Aorta (tissue), 5 donors: ENCODE results near the gene HSPBP1. TPM values are rescaled to one million over a fixed set of nuclear protein-coding genes. Genes with fewer than 3 reads are reported as not detected.

Source experiments
- ATAC-seq: fragments of 200-7000 bp; cut with Tn5 transposase; one replicate; pipeline ENCODE4 v1.9.1; 2022; ENCODE audit warnings: moderate library complexity; ENCODE audit not compliant: low FRiP score
- DNase-seq, 2 donors: peaks; one replicate each; pipeline ENCODE4 v3.0.0-alpha.2; 2020
- H3K27ac ChIP-seq, 2 donors: one replicate each; pipeline ENCODE4 v1.5.1; 2013; ENCODE audit warnings: low read length in 2 of 2, mild to moderate bottlenecking in 2 of 2, moderate library complexity in 2 of 2, control low read depth in 1 of 2, inconsistent platforms in 1 of 2, low read depth in 1 of 2
- H3K27me3 ChIP-seq, 2 donors: one replicate each; pipeline ENCODE4 v1.6.1; 2013; ENCODE audit warnings: control low read depth in 1 of 2, low read length in 1 of 2, mild to moderate bottlenecking in 1 of 2, moderate library complexity in 1 of 2; ENCODE audit not compliant: insufficient read depth in 2 of 2, control insufficient read depth in 1 of 2
- H3K36me3 ChIP-seq, 2 donors: one replicate each; pipeline ENCODE4 v1.6.1; 2013; ENCODE audit warnings: control low read depth in 1 of 2, low read length in 1 of 2, mild to moderate bottlenecking in 1 of 2; ENCODE audit not compliant: insufficient read depth in 2 of 2, control insufficient read depth in 1 of 2
- H3K4me1 ChIP-seq, 2 donors: one replicate each; pipeline ENCODE4 v1.6.1; 2013; ENCODE audit warnings: low read length in 2 of 2, control low read depth in 1 of 2, mild to moderate bottlenecking in 1 of 2, moderate library complexity in 1 of 2; ENCODE audit not compliant: insufficient read depth in 2 of 2, control insufficient read depth in 1 of 2
- H3K4me3 ChIP-seq, 2 donors: one replicate each; pipeline ENCODE4 v1.5.1; 2013; ENCODE audit warnings: low read length in 2 of 2, control low read depth in 1 of 2, mild to moderate bottlenecking in 1 of 2
- H3K9me3 ChIP-seq: one replicate; pipeline ENCODE4 v1.6.1; 2013; ENCODE audit warnings: mild to moderate bottlenecking, low read length; ENCODE audit not compliant: control insufficient read depth
- WGBS, 2 donors: extraction: QIAGEN DNeasy Blood & Tissue Kit; methylation state at CpG; one replicate each; pipeline ENCODE4 v1.1.7; 2013; 5-methylcytosine and 5-hydroxymethylcytosine counted together
- intact Hi-C, 2 donors: fragments of 100-400 bp; cut with DNase I; formaldehyde crosslinking; loops; one replicate each; pipeline versions ENCODE4 v1.14.2 to v1.15.0; 2022
- polyA plus RNA-seq, 2 donors: library from polyadenylated mRNA; stranded (reverse); fragments of 200-250 nt; gene quantifications; one replicate each; pipeline ENCODE4 v1.2.3, GENCODE V29; 2013
- total RNA-seq, 2 donors: library from RNA; stranded (reverse); fragmentation: NEBNext Ultra II Directional; extraction: Animal tissue kit (Norgen Biotek cat#: 25700); gene quantifications; one replicate each; pipeline ENCODE4 v1.2.1, GENCODE V29; 2021
- donor health status: healthy with polysubstance abuse.
- donor health status: Bipolar disorder and iron deficiency.
- donor health status: DM: no; HTN: no; CAD: no.
- donor health status: DM: no; HTN: no; CAD: no.
- donor health status: DM: yes; HTN: yes; CAD: no.

The HSPBP1 gene
- total and polyA plus RNA-seq, 4 donors: 14.1 to 25.3 (median 15.5) TPM

GRCh38 chr19:55301459-55302317, 21.8 kb upstream of the HSPBP1 start:
- no peaks in the 10 kb centered on the region for H3K4me1 ChIP-seq
- intact Hi-C loops: loop anchor here in 1 of 2 donors (2.0 kb wide), 1 partner anchor 83 kb away; the partner anchor contains the start of genes RPL28 and TMEM238
- no peaks in the 10 kb centered on the region for H3K27me3 ChIP-seq
- peak; percentile 91 to 97 for DNase-seq
- no peak overlapping the region for H3K4me3 ChIP-seq
- ATAC-seq: peak; percentile 94
- no peaks in the 10 kb centered on the region for H3K9me3 ChIP-seq
- peaks cover 0 to 2% of the 10 kb centered on the region in 2 donors for H3K36me3 ChIP-seq
- no peak overlapping the region for H3K27ac ChIP-seq
- 18 to 20% methylated on average over 42 of the region's 42 CpGs for WGBS, 2 donors

GRCh38 chr19:55300886-55301458, 21.1 kb upstream of the HSPBP1 start:
- ATAC-seq (no peak), DNase-seq (no peak)
- WGBS, 2 donors: 69 to 75% methylated on average over 15 of the region's 15 CpGs
- Histone ChIP-seq H3K4me1 (no peaks in the 10 kb centered on the region), H3K27me3 (no peaks in the 10 kb centered on the region), H3K9me3 (no peaks in the 10 kb centered on the region), H3K27ac (no peak overlapping the region), H3K4me3 (no peak overlapping the region), H3K36me3 (no peaks in the 10 kb centered on the region)
- intact Hi-C loops: no loop called here

DNA sequence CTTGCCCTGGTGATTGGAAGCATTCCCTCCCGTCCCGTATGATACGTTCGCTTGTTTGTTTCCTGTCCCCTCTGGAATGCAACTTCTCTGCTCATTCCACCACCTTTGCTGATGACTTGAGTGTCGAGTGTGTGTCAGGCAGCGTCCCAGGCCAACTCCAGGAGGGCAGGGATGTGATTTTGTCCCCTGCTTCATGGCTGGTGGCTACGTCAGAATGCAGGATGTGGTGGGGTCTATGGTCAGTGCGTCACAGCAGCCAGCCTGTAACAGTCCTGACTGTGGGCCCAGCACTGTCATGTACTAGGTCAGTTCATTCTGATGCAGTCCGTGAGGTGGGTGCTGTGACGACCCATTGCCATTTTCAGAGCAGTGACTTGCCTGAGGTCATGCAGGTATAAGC, 20.1 kb upstream of the HSPBP1 start:
- no peaks in the 10 kb centered on the region for H3K4me1 ChIP-seq
- no peaks in the 10 kb centered on the region for H3K9me3 ChIP-seq
- H3K36me3 ChIP-seq: no peaks in the 10 kb centered on the region
- no peak overlapping the region for H3K27ac ChIP-seq
- 89 to 92% methylated on average over 10 of the region's 10 CpGs for WGBS, 2 donors
- H3K27me3 ChIP-seq: no peaks in the 10 kb centered on the region
- intact Hi-C loops: no loop called here
- DNase-seq: no peak
- no peak overlapping the region for H3K4me3 ChIP-seq
- ATAC-seq: no peak

DNA sequence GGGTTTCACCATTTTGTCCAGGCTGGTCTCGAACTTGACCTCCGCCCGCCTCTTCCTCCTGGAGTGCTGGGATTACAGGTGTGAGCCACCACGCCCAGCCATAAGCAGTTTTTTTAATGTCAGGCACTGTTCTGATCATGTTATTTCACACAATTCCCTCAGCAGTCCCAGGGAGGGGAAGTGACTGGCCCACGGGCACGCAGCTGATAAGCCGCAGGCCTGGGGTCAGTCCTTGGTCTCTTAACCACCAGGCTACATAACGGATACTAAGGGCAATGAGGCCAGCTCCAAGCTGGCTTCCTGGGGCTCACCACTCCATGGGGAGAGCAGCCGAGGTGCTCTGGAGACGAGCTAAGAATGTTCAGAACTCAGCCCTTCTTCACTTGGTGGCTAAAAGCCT, 17.4 kb upstream of the HSPBP1 start:
- no peak for DNase-seq
- WGBS, 2 donors: 91 to 92% methylated on average over 10 of the region's 10 CpGs
- H3K36me3 ChIP-seq: peaks cover 0 to 1% of the 10 kb centered on the region in 2 donors
- H3K27ac ChIP-seq: no peak overlapping the region
- no peak for ATAC-seq
- intact Hi-C loops: no loop called here
- no peaks in the 10 kb centered on the region for H3K9me3 ChIP-seq
- H3K4me3 ChIP-seq: no peak overlapping the region
- no peaks in the 10 kb centered on the region for H3K4me1 ChIP-seq
- no peaks in the 10 kb centered on the region for H3K27me3 ChIP-seq

GRCh38 chr19:55289117-55289796, 9.3 kb upstream of the HSPBP1 start:
- Histone ChIP-seq H3K4me1 (no peaks in the 10 kb centered on the region), H3K9me3 (no peaks in the 10 kb centered on the region), H3K36me3 (peaks cover 0 to 1% of the 10 kb centered on the region in 2 donors), H3K4me3 (no peak overlapping the region), H3K27ac (no peak overlapping the region), H3K27me3 (no peaks in the 10 kb centered on the region)
- ATAC-seq (no peak), DNase-seq (no peak)
- WGBS, 2 donors: 93 to 95% methylated on average over 9 of the region's 9 CpGs
- intact Hi-C loops: no loop called here

- Histone ChIP-seq H3K36me3 (no peaks in the 10 kb centered on the region), H3K4me3 (no peak overlapping the region), H3K4me1 (no peaks in the 10 kb centered on the region), H3K27me3 (no peaks in the 10 kb centered on the region), H3K9me3 (no peaks in the 10 kb centered on the region), H3K27ac (no peak overlapping the region)
- DNase-seq (peak in 1 of 2 donors; percentile 43), ATAC-seq (no peak)
- 86 to 89% methylated on average over 20 to 21 of the region's 21 CpGs for WGBS, 2 donors
- intact Hi-C loops: no loop called here
These were observed 7.6 kb upstream of the HSPBP1 start for GRCh38 chr19:55287361-55288079.

- no peaks in the 10 kb centered on the region for H3K9me3 ChIP-seq
- no peaks in the 10 kb centered on the region for H3K4me1 ChIP-seq
- no peaks in the 10 kb centered on the region for H3K27me3 ChIP-seq
- H3K4me3 ChIP-seq: no peak overlapping the region
- no peak for ATAC-seq
- 13 to 16% methylated on average over 18 of the region's 18 CpGs for WGBS, 2 donors
- no peak for DNase-seq
- intact Hi-C loops: no loop called here
- no peaks in the 10 kb centered on the region for H3K36me3 ChIP-seq
- no peak overlapping the region for H3K27ac ChIP-seq
These were observed 5.5 kb upstream of the HSPBP1 start for GRCh38 chr19:55285229-55285890.

DNA sequence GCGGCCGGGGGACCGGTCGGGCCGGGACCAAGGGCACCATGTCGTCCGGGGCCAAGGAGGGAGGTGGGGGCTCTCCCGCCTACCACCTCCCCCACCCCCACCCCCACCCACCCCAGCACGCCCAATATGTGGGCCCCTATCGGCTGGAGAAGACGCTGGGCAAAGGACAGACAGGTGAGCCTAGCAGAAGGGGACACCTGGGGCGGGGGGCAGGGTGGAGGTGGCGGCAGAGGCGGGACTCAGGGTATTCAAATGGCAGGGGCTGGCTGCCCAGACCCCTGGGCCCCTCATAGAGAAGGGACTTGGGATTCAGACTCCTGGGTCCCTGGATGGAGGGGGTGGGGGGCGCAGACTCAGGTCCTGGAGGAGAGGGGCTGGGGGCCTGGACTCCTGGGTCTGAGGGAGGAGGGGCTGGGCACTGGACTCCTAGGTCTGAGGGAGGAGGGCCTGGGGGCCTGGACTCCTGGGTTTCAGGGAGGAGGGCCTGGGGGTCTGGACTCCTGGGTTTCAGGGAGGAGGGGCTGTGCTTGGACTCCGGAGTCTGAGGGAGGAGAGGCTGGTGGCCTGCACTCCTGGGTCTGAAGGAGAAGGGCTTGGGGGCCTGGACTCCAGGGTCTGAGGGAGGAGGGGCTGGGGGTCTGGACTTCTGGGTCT, 4.6 kb upstream of the HSPBP1 start:
- peak overlapping the region; percentile 80 to 88 for H3K4me3 ChIP-seq
- DNase-seq (no peak), ATAC-seq (no peak)
- H3K4me1 ChIP-seq: no peaks in the 10 kb centered on the region
- 7 to 18% methylated on average over 5 to 16 of the region's 16 CpGs for WGBS, 2 donors
- H3K27ac ChIP-seq: peak overlapping the region; percentile 31 to 50
- H3K9me3 ChIP-seq: no peaks in the 10 kb centered on the region
- intact Hi-C loops: no loop called here
- no peaks in the 10 kb centered on the region for H3K36me3 ChIP-seq
- H3K27me3 ChIP-seq: no peaks in the 10 kb centered on the region
